Measurements from ENCODE around the gene MAML3.

Gene MAML3

GRCh38 chr4:139873111-139873860, 280.7 kb downstream of the MAML3 start:
- peak in 1 of 2 donors; percentile 28 for DNase-seq (ENCODE audit: low read depth in 2 of 2)
- TF ChIP-seq CTCF (IDR thresholded peaks at IDR 0.05; ENCODE audit: low read depth, low read length): no peak
- H3K4me3 ChIP-seq (replicated peaks in 1 of 2; ENCODE audit: low read depth in 2 of 2, low read length in 2 of 2): no peak overlapping the region

- DNase-seq (ENCODE audit: low read depth in 2 of 2): peak; percentile 90 to 98
- no peak for TF ChIP-seq CTCF (IDR thresholded peaks at IDR 0.05; ENCODE audit: low read depth, low read length)
- no peak overlapping the region for H3K4me3 ChIP-seq (replicated peaks in 1 of 2; ENCODE audit: low read depth in 2 of 2, low read length in 2 of 2)
These were observed 281.7 kb downstream of the MAML3 start for GRCh38 chr4:139872274-139872673.

GRCh38 chr4:139869810-139870209, 284.2 kb downstream of the MAML3 start:
- no peak for DNase-seq (ENCODE audit: low read depth in 2 of 2)
- TF ChIP-seq CTCF (IDR thresholded peaks at IDR 0.05; ENCODE audit: low read depth, low read length): no peak
- H3K4me3 ChIP-seq (replicated peaks in 1 of 2; ENCODE audit: low read depth in 2 of 2, low read length in 2 of 2): no peak overlapping the region

- no peak overlapping the region for H3K4me3 ChIP-seq (replicated peaks in 1 of 2; ENCODE audit: low read depth in 2 of 2, low read length in 2 of 2)
- TF ChIP-seq CTCF (IDR thresholded peaks at IDR 0.05; ENCODE audit: low read depth, low read length): no peak
- DNase-seq (ENCODE audit: low read depth in 2 of 2): no peak
These were observed 287.6 kb downstream of the MAML3 start for GRCh38 chr4:139866276-139866962.

GRCh38 chr4:139865537-139865936, 288.4 kb downstream of the MAML3 start:
- DNase-seq (ENCODE audit: low read depth in 2 of 2): no peak
- H3K4me3 ChIP-seq (replicated peaks in 1 of 2; ENCODE audit: low read depth in 2 of 2, low read length in 2 of 2): no peak overlapping the region
- no peak for TF ChIP-seq CTCF (IDR thresholded peaks at IDR 0.05; ENCODE audit: low read depth, low read length)

- no peak overlapping the region for H3K4me3 ChIP-seq (replicated peaks in 1 of 2; ENCODE audit: low read depth in 2 of 2, low read length in 2 of 2)
- TF ChIP-seq CTCF (IDR thresholded peaks at IDR 0.05; ENCODE audit: low read depth, low read length): no peak
- DNase-seq (ENCODE audit: low read depth in 2 of 2): no peak
These were observed 290.5 kb downstream of the MAML3 start for GRCh38 chr4:139863531-139863930.
